HG02970 (cell line): ENCODE results near the gene FHOD1.
A peak's percentile ranks its signal among the peaks of the same experiment; 100 is the strongest.

Experiments
- ATAC-seq: cut with Tn5 transposase; IDR thresholded peaks from one replicate; pipeline ENCODE4 v1.9.1; 2021; ENCODE audit warnings: mild to moderate bottlenecking, moderate library complexity, moderate number of reproducible peaks; ENCODE audit not compliant: unreplicated experiment, low FRiP score

The FHOD1 gene

GRCh38 chr16:67277999-67278772, 30.9 kb upstream of the FHOD1 start:
- peak; percentile 7 for ATAC-seq

- ATAC-seq = no peak
Measured at GRCh38 chr16:67277294-67277998, 30.2 kb upstream of the FHOD1 start.

- no peak for ATAC-seq
Measured at GRCh38 chr16:67275321-67275720, 28.0 kb upstream of the FHOD1 start.

- ATAC-seq = no peak
Measured at GRCh38 chr16:67271446-67271845, 24.2 kb upstream of the FHOD1 start.

GRCh38 chr16:67270931-67271338, 23.7 kb upstream of the FHOD1 start:
- ATAC-seq = no peak

GRCh38 chr16:67269766-67270165, 22.5 kb upstream of the FHOD1 start:
- no peak for ATAC-seq

GRCh38 chr16:67268136-67268579, 20.9 kb upstream of the FHOD1 start:
- ATAC-seq = no peak

- no peak for ATAC-seq
Measured at GRCh38 chr16:67265834-67266233, 18.6 kb upstream of the FHOD1 start.

GRCh38 chr16:67264866-67265265, 17.6 kb upstream of the FHOD1 start:
- ATAC-seq = no peak

GRCh38 chr16:67264277-67264676, 17.0 kb upstream of the FHOD1 start:
- ATAC-seq = no peak

- no peak for ATAC-seq
Measured at GRCh38 chr16:67263201-67263600, 15.9 kb upstream of the FHOD1 start.

- ATAC-seq = no peak
Measured at GRCh38 chr16:67260426-67261063, 13.3 kb upstream of the FHOD1 start.

GRCh38 chr16:67259705-67260104, 12.4 kb upstream of the FHOD1 start:
- ATAC-seq = no peak

GRCh38 chr16:67258161-67258835, 11.0 kb upstream of the FHOD1 start:
- ATAC-seq = no peak

GRCh38 chr16:67257486-67258160, 10.3 kb upstream of the FHOD1 start:
- ATAC-seq = no peak

- no peak for ATAC-seq
Measured at GRCh38 chr16:67256701-67257230, 9.5 kb upstream of the FHOD1 start.

GRCh38 chr16:67255553-67256221, 8.4 kb upstream of the FHOD1 start:
- no peak for ATAC-seq

GRCh38 chr16:67254801-67255552, 7.7 kb upstream of the FHOD1 start:
- no peak for ATAC-seq
